Rectal smooth muscle tissue (tissue), 1 donor: ENCODE measurements around the gene ULK4.
"Not testable (repeated sequence)": the region's sequence is repeated elsewhere in the genome, so short reads cannot be mapped to it uniquely, and the experiment has no call there.

Experiments
- H3K27ac ChIP-seq: one replicate; pipeline ENCODE4 v1.7.0; 2013; ENCODE audit warnings: low read depth, low read length, inconsistent platforms
- H3K27me3 ChIP-seq: one replicate; pipeline ENCODE4 v1.7.0; 2013; ENCODE audit warnings: low read length; ENCODE audit not compliant: control insufficient read depth, insufficient read depth
- H3K36me3 ChIP-seq: one replicate; pipeline ENCODE4 v1.7.0; 2013; ENCODE audit warnings: low read length; ENCODE audit not compliant: control insufficient read depth, insufficient read depth
- H3K4me1 ChIP-seq: one replicate; pipeline ENCODE4 v1.7.0; 2013; ENCODE audit warnings: low read length; ENCODE audit not compliant: control insufficient read depth, insufficient read depth
- H3K4me3 ChIP-seq: one replicate; pipeline ENCODE4 v1.7.0; 2013; ENCODE audit warnings: low read length
- H3K9ac ChIP-seq: one replicate; pipeline ENCODE4 v1.7.0; 2013; ENCODE audit warnings: low read length

The ULK4 gene

GRCh38 chr3:41986561-41986960 lies 24.7 kb upstream of the ULK4 start:
- H3K27me3 ChIP-seq: no peaks in the 10 kb centered on the region
- H3K4me1 ChIP-seq: no peaks in the 10 kb centered on the region
- H3K4me3 ChIP-seq: no peak overlapping the region
- H3K27ac ChIP-seq: no peak overlapping the region
- no peak overlapping the region for H3K9ac ChIP-seq
- no peaks in the 10 kb centered on the region for H3K36me3 ChIP-seq

- H3K4me1 ChIP-seq: no peaks in the 10 kb centered on the region
- H3K27ac ChIP-seq: no peak overlapping the region
- no peaks in the 10 kb centered on the region for H3K36me3 ChIP-seq
- H3K4me3 ChIP-seq: no peak overlapping the region
- H3K9ac ChIP-seq: no peak overlapping the region
- no peaks in the 10 kb centered on the region for H3K27me3 ChIP-seq
Observed at GRCh38 chr3:41985018-41985417, 23.1 kb upstream of the ULK4 start.

- H3K36me3 ChIP-seq, H3K27ac ChIP-seq, H3K4me1 ChIP-seq, H3K27me3 ChIP-seq, H3K4me3 ChIP-seq, H3K9ac ChIP-seq: not testable (repeated sequence)
Observed at GRCh38 chr3:41983091-41983490, 21.2 kb upstream of the ULK4 start.

GRCh38 chr3:41977401-41977800 lies 15.5 kb upstream of the ULK4 start:
- H3K27me3 ChIP-seq, H3K4me3 ChIP-seq, H3K9ac ChIP-seq, H3K27ac ChIP-seq, H3K36me3 ChIP-seq, H3K4me1 ChIP-seq: not testable (repeated sequence)

GRCh38 chr3:41975416-41976103 lies 13.7 kb upstream of the ULK4 start:
- no peak overlapping the region for H3K4me3 ChIP-seq
- no peaks in the 10 kb centered on the region for H3K4me1 ChIP-seq
- no peaks in the 10 kb centered on the region for H3K27me3 ChIP-seq
- no peaks in the 10 kb centered on the region for H3K36me3 ChIP-seq
- H3K9ac ChIP-seq: no peak overlapping the region
- no peak overlapping the region for H3K27ac ChIP-seq

- Histone ChIP-seq H3K36me3 (no peaks in the 10 kb centered on the region), H3K4me1 (no peaks in the 10 kb centered on the region), H3K9ac (no peak overlapping the region), H3K27ac (no peak overlapping the region), H3K27me3 (no peaks in the 10 kb centered on the region), H3K4me3 (no peak overlapping the region)
Observed at GRCh38 chr3:41974223-41974622, 12.3 kb upstream of the ULK4 start.

GRCh38 chr3:41972802-41973201 lies 10.9 kb upstream of the ULK4 start:
- Histone ChIP-seq H3K9ac (no peak overlapping the region), H3K4me1 (no peaks in the 10 kb centered on the region), H3K4me3 (no peak overlapping the region), H3K36me3 (no peaks in the 10 kb centered on the region), H3K27ac (no peak overlapping the region), H3K27me3 (no peaks in the 10 kb centered on the region)

- no peak overlapping the region for H3K9ac ChIP-seq
- H3K27ac ChIP-seq: no peak overlapping the region
- no peaks in the 10 kb centered on the region for H3K4me1 ChIP-seq
- H3K27me3 ChIP-seq: no peaks in the 10 kb centered on the region
- H3K4me3 ChIP-seq: no peak overlapping the region
- H3K36me3 ChIP-seq: no peaks in the 10 kb centered on the region
Observed at GRCh38 chr3:41966206-41966605, 4.3 kb upstream of the ULK4 start.

GRCh38 chr3:41963823-41964222 lies 1.9 kb upstream of the ULK4 start:
- Histone ChIP-seq H3K4me3 (no peak overlapping the region), H3K27ac (no peak overlapping the region), H3K36me3 (no peaks in the 10 kb centered on the region), H3K4me1 (peaks cover 5% of the 10 kb centered on the region), H3K27me3 (no peaks in the 10 kb centered on the region), H3K9ac (no peak overlapping the region)

- Histone ChIP-seq H3K9ac (no peak overlapping the region), H3K4me1 (peaks cover 5% of the 10 kb centered on the region), H3K4me3 (peak overlapping the region; percentile 90), H3K36me3 (no peaks in the 10 kb centered on the region), H3K27ac (peak overlapping the region; percentile 59), H3K27me3 (no peaks in the 10 kb centered on the region)
Observed at GRCh38 chr3:41960826-41961750, 815 bp downstream of the ULK4 start.

GRCh38 chr3:41956574-41956973 lies 5.3 kb downstream of the ULK4 start:
- Histone ChIP-seq H3K27ac (no peak overlapping the region), H3K4me1 (peaks cover 5% of the 10 kb centered on the region), H3K36me3 (no peaks in the 10 kb centered on the region), H3K27me3 (no peaks in the 10 kb centered on the region), H3K4me3 (no peak overlapping the region), H3K9ac (no peak overlapping the region)

- Histone ChIP-seq H3K27me3 (no peaks in the 10 kb centered on the region), H3K4me1 (no peaks in the 10 kb centered on the region), H3K9ac (no peak overlapping the region), H3K36me3 (no peaks in the 10 kb centered on the region), H3K27ac (no peak overlapping the region), H3K4me3 (no peak overlapping the region)
Observed at GRCh38 chr3:41955192-41955591, 6.7 kb downstream of the ULK4 start.
